CD14-positive monocyte (primary cell): ENCODE results near the gene SLC24A3. TPM values are rescaled to one million over a fixed set of nuclear protein-coding genes. Genes with fewer than 3 reads are reported as not detected.

Source experiments
- DNase-seq, 3 donors: peaks; one replicate each; pipeline ENCODE4 v3.0.0-alpha.2; 2011 to 2022
- H2AFZ ChIP-seq: 2 replicates; pipeline ENCODE4 v1.6.0; 2012; ENCODE audit warnings: mild to moderate bottlenecking, low read depth, low read length, inconsistent platforms; ENCODE audit not compliant: insufficient read depth, poor library complexity, severe bottlenecking
- H3K27ac ChIP-seq, 2 donors: 1 replicate in 1 of 2; 2 replicates in 1 of 2; pipeline ENCODE4 v1.5.1; 2012 to 2013; ENCODE audit warnings: low read length in 2 of 2, control low read depth in 1 of 2, inconsistent platforms in 1 of 2, low read depth in 1 of 2, mild to moderate bottlenecking in 1 of 2
- H3K27me3 ChIP-seq, 2 donors: one replicate each; pipeline versions ENCODE4 v1.6.0 to v1.6.1; 2011 to 2013; ENCODE audit warnings: low read length in 2 of 2; ENCODE audit not compliant: control insufficient read depth in 2 of 2, insufficient read depth in 2 of 2
- H3K36me3 ChIP-seq, 2 donors: replicated peaks in 1 of 2; 1 replicate in 1 of 2; 2 replicates in 1 of 2; pipeline versions ENCODE4 v1.5.1 to v1.6.1; 2012 to 2013; ENCODE audit warnings: low read length in 2 of 2, control low read depth in 1 of 2, inconsistent platforms in 1 of 2, mild to moderate bottlenecking in 1 of 2; ENCODE audit not compliant: insufficient read depth in 2 of 2, control insufficient read depth in 1 of 2
- H3K4me1 ChIP-seq, 2 donors: 1 replicate in 1 of 2; 2 replicates in 1 of 2; pipeline versions ENCODE4 v1.5.1 to v1.6.1; 2012 to 2013; ENCODE audit warnings: low read length in 2 of 2, control low read depth in 1 of 2, inconsistent platforms in 1 of 2, mild to moderate bottlenecking in 1 of 2, moderate library complexity in 1 of 2; ENCODE audit not compliant: insufficient read depth in 2 of 2, control insufficient read depth in 1 of 2
- H3K4me2 ChIP-seq: replicated peaks from 2 replicates; pipeline ENCODE3; 2012; ENCODE audit warnings: low read length, moderate library complexity, mild to moderate bottlenecking; ENCODE audit not compliant: poor library complexity, severe bottlenecking; ENCODE audit errors: extremely low read depth
- H3K4me3 ChIP-seq, 3 experiments: fragments of 200-600 bp in 1 of 3; sonication (generic) in 1 of 3; replicated peaks in 1 of 3; 1 replicate in 2 of 3; 2 replicates in 1 of 3; pipeline ENCODE4 v1.5.1; 2011 to 2013; ENCODE audit warnings: low read length in 3 of 3, mild to moderate bottlenecking in 3 of 3, control low read depth in 2 of 3, low read depth in 2 of 3, inconsistent platforms in 1 of 3, moderate library complexity in 1 of 3
- H3K79me2 ChIP-seq: 2 replicates; pipeline ENCODE4 v1.6.0; 2012; ENCODE audit warnings: mild to moderate bottlenecking, control low read depth, inconsistent platforms, low read length, moderate library complexity; ENCODE audit not compliant: insufficient read depth
- H3K9ac ChIP-seq: 2 replicates; pipeline ENCODE4 v1.6.0; 2017; ENCODE audit warnings: low read length, mild to moderate bottlenecking; ENCODE audit not compliant: insufficient read depth, poor library complexity, severe bottlenecking
- H3K9me3 ChIP-seq, 2 donors: replicated peaks in 1 of 2; 1 replicate in 1 of 2; 2 replicates in 1 of 2; pipeline versions ENCODE4 v1.5.1 to v1.6.1; 2012 to 2013; ENCODE audit warnings: low read length in 2 of 2, control low read depth in 1 of 2; ENCODE audit not compliant: control insufficient read depth in 1 of 2, insufficient read depth in 1 of 2
- H4K20me1 ChIP-seq: 2 replicates; pipeline ENCODE4 v1.6.0; 2012; ENCODE audit warnings: mild to moderate bottlenecking, low read length, control low read depth, moderate library complexity; ENCODE audit not compliant: insufficient read depth
- H3K27ac Mint-ChIP-seq, 7 donors: one replicate each; pipeline ENCODE4 v1.8.0; 2020; ENCODE audit warnings: mild to moderate bottlenecking in 7 of 7, mixed read lengths in 7 of 7, moderate library complexity in 6 of 7, inconsistent platforms in 2 of 7
- H3K27me3 Mint-ChIP-seq, 3 donors: one replicate each; pipeline ENCODE4 v1.8.0; 2021 to 2022; ENCODE audit warnings: low read depth in 3 of 3, mild to moderate bottlenecking in 3 of 3, mixed read lengths in 3 of 3, moderate library complexity in 3 of 3, inconsistent platforms in 1 of 3
- H3K36me3 Mint-ChIP-seq, 2 donors: one replicate each; pipeline ENCODE4 v1.8.0; 2020; ENCODE audit warnings: mixed read lengths in 2 of 2, inconsistent platforms in 1 of 2, mild to moderate bottlenecking in 1 of 2
- H3K4me1 Mint-ChIP-seq: one replicate; pipeline ENCODE4 v1.8.0; 2020; ENCODE audit warnings: mild to moderate bottlenecking, mixed read lengths
- H3K4me3 Mint-ChIP-seq, 2 donors: one replicate each; pipeline ENCODE4 v1.8.0; 2020; ENCODE audit warnings: mild to moderate bottlenecking in 2 of 2, mixed read lengths in 2 of 2, moderate library complexity in 1 of 2
- H3K9me3 Mint-ChIP-seq, 7 donors: one replicate each; pipeline ENCODE4 v1.8.0; 2020 to 2022; ENCODE audit warnings: mixed read lengths in 7 of 7, mild to moderate bottlenecking in 6 of 7, moderate library complexity in 6 of 7, inconsistent platforms in 2 of 7
- WGBS: methylation state at CpG from one replicate; pipeline ENCODE4 v1.1.5; 2013; ENCODE audit warnings: missing lambda C conversion rate; ENCODE audit not compliant: insufficient coverage; 5-methylcytosine and 5-hydroxymethylcytosine counted together
- intact Hi-C, 2 donors: fragments of 100-400 bp; cut with micrococcal nuclease; formaldehyde crosslinking; loops; one replicate each; pipeline versions ENCODE4 v1.15.0 to v1.15.1; 2023
- polyA plus RNA-seq, 3 donors: library from polyadenylated mRNA; depleted of rRNA in 1 of 3; unstranded in 2 of 3; stranded (reverse) in 1 of 3; fragments of 300-500 nt in 2 of 3; fragments of >200 nt in 1 of 3; fragmentation: Illumina TruSeq in 2 of 3; gene quantifications; 1 replicate in 2 of 3; 2 replicates in 1 of 3; pipeline ENCODE4 v1.2.3, GENCODE V29; 2012 to 2021
- TF ChIP-seq, protein P1 (sequence below): fragments of 200-600 bp; IDR thresholded peaks from one replicate; pipeline ENCODE4 v1.8.0; 2022; ENCODE audit warnings: antibody characterized with exemption, mild to moderate bottlenecking

Gene SLC24A3
- polyA plus RNA-seq, 3 donors, result 0.04 to 0.08 TPM; not detected in 1

DNA sequence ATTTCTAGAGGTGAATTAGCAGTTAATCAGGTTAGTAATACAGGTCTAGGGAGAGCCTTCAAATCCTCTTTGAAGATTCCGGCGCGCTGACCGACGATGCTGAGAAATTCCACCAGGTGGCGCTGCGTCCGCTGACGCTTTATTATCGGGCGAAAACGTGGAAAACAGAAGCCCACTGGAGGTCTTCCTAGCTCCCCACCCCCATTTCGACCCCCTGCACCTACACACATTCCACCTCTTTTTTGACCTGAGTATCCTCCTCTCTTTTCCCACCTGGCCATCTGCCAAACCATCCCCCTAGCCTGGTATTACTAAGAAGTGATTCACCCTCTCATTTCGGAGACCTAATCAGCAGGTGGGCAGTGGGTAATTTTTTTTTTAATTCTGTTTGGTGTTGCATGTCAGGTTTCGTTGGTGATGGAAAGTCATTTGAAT lies 480.3 kb downstream of the SLC24A3 start:
- TF ChIP-seq, protein P1, sequence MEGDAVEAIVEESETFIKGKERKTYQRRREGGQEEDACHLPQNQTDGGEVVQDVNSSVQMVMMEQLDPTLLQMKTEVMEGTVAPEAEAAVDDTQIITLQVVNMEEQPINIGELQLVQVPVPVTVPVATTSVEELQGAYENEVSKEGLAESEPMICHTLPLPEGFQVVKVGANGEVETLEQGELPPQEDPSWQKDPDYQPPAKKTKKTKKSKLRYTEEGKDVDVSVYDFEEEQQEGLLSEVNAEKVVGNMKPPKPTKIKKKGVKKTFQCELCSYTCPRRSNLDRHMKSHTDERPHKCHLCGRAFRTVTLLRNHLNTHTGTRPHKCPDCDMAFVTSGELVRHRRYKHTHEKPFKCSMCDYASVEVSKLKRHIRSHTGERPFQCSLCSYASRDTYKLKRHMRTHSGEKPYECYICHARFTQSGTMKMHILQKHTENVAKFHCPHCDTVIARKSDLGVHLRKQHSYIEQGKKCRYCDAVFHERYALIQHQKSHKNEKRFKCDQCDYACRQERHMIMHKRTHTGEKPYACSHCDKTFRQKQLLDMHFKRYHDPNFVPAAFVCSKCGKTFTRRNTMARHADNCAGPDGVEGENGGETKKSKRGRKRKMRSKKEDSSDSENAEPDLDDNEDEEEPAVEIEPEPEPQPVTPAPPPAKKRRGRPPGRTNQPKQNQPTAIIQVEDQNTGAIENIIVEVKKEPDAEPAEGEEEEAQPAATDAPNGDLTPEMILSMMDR, result peak; percentile 97

DNA sequence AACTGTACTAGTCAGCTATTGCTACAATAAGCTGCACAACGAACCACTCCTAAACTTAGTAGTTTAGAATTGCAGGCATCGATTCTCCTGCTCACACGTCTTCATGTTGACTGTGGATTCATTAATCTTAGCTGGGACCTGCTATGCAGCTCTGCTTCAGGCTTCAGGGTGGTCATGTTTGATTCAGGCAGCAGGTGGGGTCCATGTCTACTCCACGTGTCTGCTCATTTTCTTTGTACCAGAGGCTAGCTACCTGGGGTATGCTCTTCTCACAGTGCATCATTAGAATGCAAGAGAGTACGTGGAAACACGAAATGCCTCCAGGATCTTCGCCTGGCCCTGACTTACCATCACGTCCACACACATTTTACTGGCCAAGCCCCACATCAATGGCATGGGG lies 481.1 kb downstream of the SLC24A3 start:
- H3K36me3 Mint-ChIP-seq, result no peaks in the 10 kb centered on the region
- no peaks in the 10 kb centered on the region for H3K36me3 ChIP-seq
- H3K4me1 ChIP-seq, result peaks cover 19 to 22% of the 10 kb centered on the region in 2 donors
- H3K27ac ChIP-seq, result no peak overlapping the region
- H3K79me2 ChIP-seq, result no peaks in the 10 kb centered on the region
- no peak overlapping the region for H3K4me3 ChIP-seq
- H3K9me3 Mint-ChIP-seq, result peaks cover 0 to 3% (median 0%) of the 10 kb centered on the region in 7 donors
- no peak for DNase-seq
- H3K9ac ChIP-seq, result no peak overlapping the region
- H3K27me3 ChIP-seq, result no peaks in the 10 kb centered on the region
- peaks cover 0 to 6% (median 2%) of the 10 kb centered on the region in 3 donors for H3K27me3 Mint-ChIP-seq
- intact Hi-C loops, result loop anchor here (5.0 to 10.0 kb wide), 4 partner anchors 54 to 304 kb away; no protein-coding TSS in a partner anchor
- H3K9me3 ChIP-seq, result no peaks in the 10 kb centered on the region
- H3K4me2 ChIP-seq, result no peak overlapping the region
- TF ChIP-seq, protein P1, result no peak
- H3K4me1 Mint-ChIP-seq, result peaks cover 26% of the 10 kb centered on the region
- no peak overlapping the region for H2AFZ ChIP-seq
- H3K27ac Mint-ChIP-seq, result no peak overlapping the region
- no peak overlapping the region for H3K4me3 Mint-ChIP-seq
- WGBS, result 98% methylated on average over 6 of the region's 8 CpGs
- no peaks in the 10 kb centered on the region for H4K20me1 ChIP-seq

More for the DNA sequence above, 480.3 kb downstream of the SLC24A3 start:
- Histone ChIP-seq H3K4me3 (no peak overlapping the region), H2AFZ (no peak overlapping the region), H3K9ac (no peak overlapping the region), H3K27ac (no peak overlapping the region), H3K36me3 (no peaks in the 10 kb centered on the region), H3K79me2 (no peaks in the 10 kb centered on the region), H3K27me3 (no peaks in the 10 kb centered on the region), H4K20me1 (no peaks in the 10 kb centered on the region), H3K4me1 (peaks cover 19 to 22% of the 10 kb centered on the region in 2 donors), H3K4me2 (peak overlapping the region; percentile 38), H3K9me3 (no peaks in the 10 kb centered on the region)
- Mint-ChIP-seq H3K9me3 (peaks cover 0 to under 1% (median 0%) of the 10 kb centered on the region in 7 donors), H3K27me3 (peaks cover 0 to 6% (median 0%) of the 10 kb centered on the region in 3 donors), H3K36me3 (no peaks in the 10 kb centered on the region), H3K4me3 (peak overlapping the region; percentile 21 to 76), H3K27ac (no peak overlapping the region), H3K4me1 (peaks cover 27% of the 10 kb centered on the region)
- peak; percentile 37 to 62 (median 55) for DNase-seq
- intact Hi-C loops, result loop anchor here (5.0 to 10.0 kb wide), 4 partner anchors 55 to 305 kb away; no protein-coding TSS in a partner anchor
- WGBS, result 1% methylated on average over 11 of the region's 15 CpGs
